Osteoblast (primary cell): ENCODE results near the gene APEX1. TPM values are rescaled to one million over a fixed set of nuclear protein-coding genes. Genes with fewer than 3 reads are reported as not detected.

Experiments
- DNase-seq: peaks from one replicate; pipeline ENCODE4 v3.0.0; 2011; ENCODE audit warnings: low spot score, mixed read lengths; ENCODE audit not compliant: insufficient read length; ENCODE audit errors: missing footprints
- H2AFZ ChIP-seq: 2 replicates; pipeline ENCODE4 v1.6.0; 2011; ENCODE audit warnings: mild to moderate bottlenecking, low read length
- H3K27ac ChIP-seq: 2 replicates; pipeline ENCODE4 v1.5.1; 2011; ENCODE audit warnings: mild to moderate bottlenecking, low read depth, low read length, moderate library complexity
- H3K27me3 ChIP-seq: 2 replicates; pipeline ENCODE4 v1.6.0; 2012; ENCODE audit warnings: mild to moderate bottlenecking, control low read depth, inconsistent platforms, low read length, moderate library complexity; ENCODE audit not compliant: insufficient read depth
- H3K36me3 ChIP-seq: 2 replicates; pipeline ENCODE4 v1.5.1; 2011; ENCODE audit warnings: mild to moderate bottlenecking, low read length, control low read depth, moderate library complexity; ENCODE audit not compliant: insufficient read depth
- H3K4me1 ChIP-seq: 2 replicates; pipeline ENCODE4 v1.5.1; 2011; ENCODE audit warnings: mild to moderate bottlenecking, low read length, control low read depth, moderate library complexity; ENCODE audit not compliant: insufficient read depth
- H3K4me2 ChIP-seq: 2 replicates; pipeline ENCODE4 v1.6.0; 2011; ENCODE audit warnings: mild to moderate bottlenecking, low read length; ENCODE audit not compliant: insufficient read depth
- H3K4me3 ChIP-seq: fragments of 200-600 bp; sonication (generic); 3 replicates; pipeline ENCODE4 v1.5.1; 2012; ENCODE audit warnings: mild to moderate bottlenecking, low read length, inconsistent platforms; ENCODE audit not compliant: insufficient read depth
- H3K79me2 ChIP-seq: 2 replicates; pipeline ENCODE4 v1.6.0; 2012; ENCODE audit warnings: mild to moderate bottlenecking, low read length, control low read depth, inconsistent platforms; ENCODE audit not compliant: insufficient read depth
- H3K9me3 ChIP-seq: 2 replicates; pipeline ENCODE4 v1.5.1; 2011; ENCODE audit warnings: low read depth, low read length, control low read depth
- H4K20me1 ChIP-seq: 2 replicates; pipeline ENCODE4 v1.6.0; 2012; ENCODE audit warnings: mild to moderate bottlenecking, low read length, control low read depth; ENCODE audit not compliant: insufficient read depth
- CTCF ChIP-seq: IDR thresholded peaks from 2 replicates; pipeline ENCODE4 v1.5.1; 2011; ENCODE audit warnings: mild to moderate bottlenecking, low read depth, low read length, moderate library complexity; ENCODE audit errors: extremely low read depth
- total RNA-seq: library from RNA; depleted of rRNA; stranded (reverse); fragments of >200 nt; gene quantifications from 2 replicates; pipeline ENCODE4 v1.2.3, GENCODE V29; 2012

Gene APEX1
- 66.0 and 74.9 TPM in 2 replicates for total RNA-seq

GRCh38 chr14:20454516-20455354 lies at the start of gene APEX1, which contains the start of gene OSGEP:
TSS of gene APEX1 (plus strand) at chr14:20455226. CDS start at chr14:20455646, 420 bp downstream.
TSS of gene OSGEP (minus strand) at chr14:20454812. CDS start at chr14:20454683, 129 bp downstream.
- Histone ChIP-seq H3K4me1 (peaks cover 19% of the 10 kb centered on the region), H3K79me2 (peaks cover 56% of the 10 kb centered on the region), H3K27ac (peak within 1 kb of the TSS; percentile 92), H3K36me3 (peaks cover 54% of the 10 kb centered on the region), H3K27me3 (no peaks in the 10 kb centered on the region), H2AFZ (peak within 1 kb of the TSS; percentile 92), H3K4me2 (peak within 1 kb of the TSS; percentile 92), H4K20me1 (peaks cover 2% of the 10 kb centered on the region), H3K9me3 (no peaks in the 10 kb centered on the region), H3K4me3 (peak within 1 kb of the TSS; percentile 84)
- peak; percentile 98 for DNase-seq
- TF ChIP-seq CTCF: no peak

- H3K27ac ChIP-seq: peak overlapping the region; percentile 26
- H3K4me2 ChIP-seq: no peak overlapping the region
- peak; percentile 63 for DNase-seq
Observed at GRCh38 chr14:20409226-20409625, 45.8 kb upstream of the APEX1 start.

GRCh38 chr14:20412411-20412810 lies 42.6 kb upstream of the APEX1 start:
- H2AFZ ChIP-seq: peak overlapping the region; percentile 98
- TF ChIP-seq CTCF: no peak
- H4K20me1 ChIP-seq: peaks cover 12% of the 10 kb centered on the region
- H3K4me3 ChIP-seq: peak overlapping the region; percentile 98
- no peaks in the 10 kb centered on the region for H3K9me3 ChIP-seq
- H3K27me3 ChIP-seq: no peaks in the 10 kb centered on the region
- H3K27ac ChIP-seq: peak overlapping the region; percentile 85
- peaks cover 16% of the 10 kb centered on the region for H3K4me1 ChIP-seq
- H3K79me2 ChIP-seq: peaks cover 41% of the 10 kb centered on the region
- peaks cover 11% of the 10 kb centered on the region for H3K36me3 ChIP-seq
- peak; percentile 71 for DNase-seq
- H3K4me2 ChIP-seq: peak overlapping the region; percentile 93

More at GRCh38 chr14:20409226-20409625, 45.8 kb upstream of the APEX1 start:
- peaks cover 16% of the 10 kb centered on the region for H3K4me1 ChIP-seq
- H3K27me3 ChIP-seq: no peaks in the 10 kb centered on the region
- H3K4me3 ChIP-seq: no peak overlapping the region
- no peak overlapping the region for H2AFZ ChIP-seq
- H3K79me2 ChIP-seq: peaks cover 61% of the 10 kb centered on the region
- H4K20me1 ChIP-seq: peaks cover 15% of the 10 kb centered on the region
- peaks cover 32% of the 10 kb centered on the region for H3K36me3 ChIP-seq
- TF ChIP-seq CTCF: no peak
- H3K9me3 ChIP-seq: no peaks in the 10 kb centered on the region
